ENCODE measurements around the gene DNAJC18.

DNA sequence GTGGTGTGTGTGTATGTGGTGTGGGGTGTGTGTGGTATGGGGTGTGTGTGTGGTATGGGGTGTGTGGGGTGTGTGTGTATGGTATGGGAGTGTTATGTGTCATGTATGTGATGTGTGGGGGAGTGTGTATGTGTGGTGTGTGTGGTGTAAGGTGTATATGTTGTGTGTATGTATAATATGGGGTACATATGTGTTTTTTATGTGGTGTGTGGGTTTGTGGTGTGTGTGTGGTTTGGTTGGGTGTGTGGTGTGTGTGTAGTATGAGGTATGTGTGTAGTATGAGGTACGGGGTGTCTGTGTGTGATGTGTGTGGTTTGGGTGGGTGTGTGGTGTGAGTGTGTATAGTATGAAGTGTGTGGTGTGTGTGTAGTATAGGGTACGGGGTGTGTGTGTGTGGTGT, 11.9 kb upstream of the DNAJC18 start:
- TF ChIP-seq, protein P1, sequence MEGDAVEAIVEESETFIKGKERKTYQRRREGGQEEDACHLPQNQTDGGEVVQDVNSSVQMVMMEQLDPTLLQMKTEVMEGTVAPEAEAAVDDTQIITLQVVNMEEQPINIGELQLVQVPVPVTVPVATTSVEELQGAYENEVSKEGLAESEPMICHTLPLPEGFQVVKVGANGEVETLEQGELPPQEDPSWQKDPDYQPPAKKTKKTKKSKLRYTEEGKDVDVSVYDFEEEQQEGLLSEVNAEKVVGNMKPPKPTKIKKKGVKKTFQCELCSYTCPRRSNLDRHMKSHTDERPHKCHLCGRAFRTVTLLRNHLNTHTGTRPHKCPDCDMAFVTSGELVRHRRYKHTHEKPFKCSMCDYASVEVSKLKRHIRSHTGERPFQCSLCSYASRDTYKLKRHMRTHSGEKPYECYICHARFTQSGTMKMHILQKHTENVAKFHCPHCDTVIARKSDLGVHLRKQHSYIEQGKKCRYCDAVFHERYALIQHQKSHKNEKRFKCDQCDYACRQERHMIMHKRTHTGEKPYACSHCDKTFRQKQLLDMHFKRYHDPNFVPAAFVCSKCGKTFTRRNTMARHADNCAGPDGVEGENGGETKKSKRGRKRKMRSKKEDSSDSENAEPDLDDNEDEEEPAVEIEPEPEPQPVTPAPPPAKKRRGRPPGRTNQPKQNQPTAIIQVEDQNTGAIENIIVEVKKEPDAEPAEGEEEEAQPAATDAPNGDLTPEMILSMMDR (IDR thresholded peaks at IDR 0.05) = no peak
- TF ChIP-seq POLR2A (IDR thresholded peaks at IDR 0.05) = no peak
